IMR-90 (cell line): ENCODE results near the gene CMIP.

Source experiments
- CTCF ChIP-seq: conservative IDR thresholded peaks from 2 replicates; pipeline ENCODE4 v1.5.1; 2012; ENCODE audit warnings: mild to moderate bottlenecking, low read depth, low read length, improper control_type of control experiment
- FOS ChIP-seq: fragments of 150-350 bp; IDR thresholded peaks from 2 replicates; pipeline ENCODE4 v1.6.1; 2016; ENCODE audit warnings: low read depth, low read length
- POLR2A ChIP-seq: IDR thresholded peaks from 2 replicates; pipeline ENCODE4 v1.6.1; 2012; ENCODE audit warnings: mild to moderate bottlenecking, low read depth, low read length

DNA sequence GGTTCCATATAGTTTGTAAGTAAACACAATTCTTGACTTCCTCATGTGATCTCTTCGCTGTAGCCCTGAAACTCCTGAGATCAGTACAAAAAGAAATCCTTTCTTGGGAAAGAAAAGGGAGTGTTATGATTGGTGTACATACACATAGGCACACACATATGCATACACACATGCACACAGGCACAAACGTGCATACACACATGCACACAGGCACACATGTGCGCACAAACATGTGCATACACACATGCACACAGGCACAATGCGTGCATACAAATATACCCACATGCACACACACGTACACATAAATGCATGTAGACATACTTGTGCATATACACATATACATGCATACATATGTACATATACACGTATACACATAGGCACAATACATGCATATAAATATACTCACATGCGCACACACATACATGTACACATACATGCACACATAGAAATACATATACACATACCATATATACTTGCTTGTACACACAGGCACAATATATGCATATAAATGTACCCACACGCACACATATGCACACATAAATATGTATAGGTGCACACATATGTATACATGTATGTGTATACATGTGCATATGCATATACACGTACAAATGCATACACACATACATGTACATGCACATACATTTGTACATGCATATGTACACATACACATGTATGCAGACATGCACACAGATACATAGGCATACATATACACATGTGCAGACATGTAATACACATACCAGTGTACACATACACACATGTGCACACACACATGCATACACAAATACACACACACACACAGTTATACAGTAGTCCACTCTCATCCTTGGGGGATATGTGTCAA lies 26.4 kb downstream of the CMIP start:
- TF ChIP-seq POLR2A (no peak), CTCF (no peak), FOS (no peak)
